HCT116 (cell line): Measurements from ENCODE around the gene MYO7B. TPM values are rescaled to one million over a fixed set of nuclear protein-coding genes. Genes with fewer than 3 reads are reported as not detected.

Experiments used
- ATAC-seq: fragments of 200-7000 bp; cut with Tn5 transposase; 2 replicates; pipeline ENCODE4 v1.9.1; 2020; ENCODE audit warnings: mild to moderate bottlenecking, moderate library complexity
- BruUV-seq: library from RNA; stranded (reverse); fragments of 400-500 nt; replicated peaks from 2 replicates; lab custom pipeline; 2021; lab: Mats Ljungman, UMichigan
- CTCF ChIA-PET: fragments of 300-600 bp; sonication (Branson Sonifier 250); formaldehyde crosslinking; loops from one replicate; lab custom pipeline; 2021; ENCODE audit warnings: antibody characterized with exemption; lab: Charles Lee
- POLR2A ChIA-PET: fragments of 300-600, 350-600 bp; sonication (Branson Sonifier 250); formaldehyde crosslinking; loops from one replicate; lab custom pipeline; 2021; ENCODE audit warnings: antibody characterized with exemption; lab: Charles Lee
- RAD21 ChIA-PET, 2 experiments: fragments of 300-600 bp; sonication (Branson Sonifier 250); formaldehyde crosslinking; loops; one replicate each; lab custom pipeline; 2023; ENCODE audit warnings: low total read pairs in 2 of 2; ENCODE audit not compliant: uncharacterized antibody in 2 of 2, unreplicated experiment in 2 of 2, low non-redundant PET in 1 of 2; lab: Charles Lee
- DNase-seq: peaks from one replicate; pipeline ENCODE4 v3.0.0-alpha.2; 2010; ENCODE audit warnings: low read depth, low spot score
- H2AFZ ChIP-seq: fragments of 200-600 bp; shearing (Covaris generic), sonication (generic); 2 replicates; pipeline ENCODE4 v1.6.1; 2017; ENCODE audit warnings: low read depth, mixed run types, mixed read lengths, antibody characterized with exemption, low read length; ENCODE audit not compliant: poor library complexity, severe bottlenecking
- H3K27ac ChIP-seq: 2 replicates; pipeline ENCODE4 v1.5.1; 2012; ENCODE audit warnings: low read depth, low read length
- H3K27me3 ChIP-seq: fragments of 200-600 bp; sonication (generic); 2 replicates; pipeline ENCODE4 v1.6.1; 2016; ENCODE audit warnings: mixed run types, low read length, mixed read lengths; ENCODE audit not compliant: insufficient read depth
- H3K36me3 ChIP-seq, 2 experiments: fragments of 200-500 bp in 1 of 2; fragments of 200-600 bp in 1 of 2; sonication (Bioruptor generic) in 1 of 2; sonication (generic) in 1 of 2; 2 replicates each; pipeline versions ENCODE4 v1.5.1 to v1.6.1; 2014 to 2016; ENCODE audit warnings: low read length in 2 of 2, inconsistent platforms in 1 of 2, mixed read lengths in 1 of 2, mixed run types in 1 of 2; ENCODE audit not compliant: insufficient read depth in 2 of 2, control insufficient read depth in 1 of 2
- H3K4me1 ChIP-seq, 2 experiments: fragments of 200-600 bp in 1 of 2; sonication (generic) in 1 of 2; 2 replicates each; pipeline versions ENCODE4 v1.5.1 to v1.6.1; 2012 to 2017; ENCODE audit warnings: low read length in 2 of 2, inconsistent platforms in 1 of 2, mild to moderate bottlenecking in 1 of 2, mixed read lengths in 1 of 2, mixed run types in 1 of 2, moderate library complexity in 1 of 2; ENCODE audit not compliant: insufficient read depth in 2 of 2, control insufficient read depth in 1 of 2
- H3K4me2 ChIP-seq: fragments of 200-600 bp; sonication (generic); 2 replicates; pipeline ENCODE4 v1.6.1; 2017; ENCODE audit warnings: mixed run types, low read length, mixed read lengths
- H3K4me3 ChIP-seq, 2 experiments: fragments of 200-600 bp in 1 of 2; sonication (generic) in 1 of 2; replicated peaks in 1 of 2; 2 replicates each; pipeline ENCODE4 v1.5.1; 2011 to 2016; ENCODE audit warnings: low read length in 2 of 2, control low read depth in 1 of 2, low read depth in 1 of 2, mild to moderate bottlenecking in 1 of 2, mixed read lengths in 1 of 2, mixed run types in 1 of 2
- H3K79me2 ChIP-seq: fragments of 200-600 bp; sonication (generic); 2 replicates; pipeline ENCODE4 v1.6.1; 2017; ENCODE audit warnings: mild to moderate bottlenecking, mixed run types, low read length, moderate library complexity, mixed read lengths; ENCODE audit not compliant: insufficient read depth
- H3K9ac ChIP-seq: fragments of 200-600 bp; sonication (generic); 2 replicates; pipeline ENCODE4 v1.6.1; 2016; ENCODE audit warnings: low read length, mixed read lengths
- H3K9me2 ChIP-seq: fragments of 200-600 bp; sonication (generic), shearing (Covaris generic); 2 replicates; pipeline ENCODE4 v1.6.1; 2017; ENCODE audit warnings: mixed run types, mild to moderate bottlenecking, moderate library complexity; ENCODE audit not compliant: insufficient read depth
- H3K9me3 ChIP-seq, 2 experiments: fragments of 200-500 bp in 1 of 2; fragments of 200-600 bp in 1 of 2; sonication (Bioruptor generic) in 1 of 2; sonication (generic) in 1 of 2; 2 replicates each; pipeline ENCODE4 v1.6.1; 2014 to 2017; ENCODE audit warnings: low read length in 2 of 2, mixed read lengths in 2 of 2, inconsistent platforms in 1 of 2, low read depth in 1 of 2, mild to moderate bottlenecking in 1 of 2, mixed run types in 1 of 2, moderate library complexity in 1 of 2; ENCODE audit not compliant: control insufficient read depth in 1 of 2, insufficient read depth in 1 of 2
- H4K20me1 ChIP-seq: fragments of 200-600 bp; sonication (generic), shearing (Covaris generic); 2 replicates; pipeline ENCODE4 v1.6.1; 2017; ENCODE audit warnings: mixed run types, mild to moderate bottlenecking, moderate library complexity; ENCODE audit not compliant: insufficient read depth
- EZH2 ChIP-seq: fragments of 200-600 bp; sonication (generic); IDR thresholded peaks from 2 replicates; pipeline ENCODE4 v1.6.1; 2017; ENCODE audit warnings: antibody characterized with exemption, mixed run types
- RAD21 ChIP-seq: IDR thresholded peaks from 2 replicates; pipeline ENCODE4 v1.6.1; 2012; ENCODE audit warnings: low read depth, mild to moderate bottlenecking
- REST ChIP-seq: IDR thresholded peaks from 2 replicates; pipeline ENCODE4 v1.6.1; 2012; ENCODE audit warnings: low read depth
- SIN3A ChIP-seq: IDR thresholded peaks from 2 replicates; pipeline ENCODE4 v1.6.1; 2012; ENCODE audit warnings: low read depth
- SP1 ChIP-seq: IDR thresholded peaks from 2 replicates; pipeline ENCODE4 v1.6.1; 2012; ENCODE audit warnings: low read depth
- intact Hi-C: fragments of 100-400 bp; cut with micrococcal nuclease; formaldehyde crosslinking; loops from 2 replicates; pipeline ENCODE4 v1.10.0; 2022
- total RNA-seq: library from RNA; stranded (reverse); gene quantifications from one replicate; pipeline ENCODE4 v1.2.1, GENCODE V29; 2021; ENCODE audit not compliant: unreplicated experiment
- TF ChIP-seq, protein P1 (sequence below): IDR thresholded peaks from 2 replicates; pipeline ENCODE4 v1.6.1; 2012

Gene MYO7B
- total RNA-seq, 1 experiment from 2014 or later: 0.07 TPM

DNA sequence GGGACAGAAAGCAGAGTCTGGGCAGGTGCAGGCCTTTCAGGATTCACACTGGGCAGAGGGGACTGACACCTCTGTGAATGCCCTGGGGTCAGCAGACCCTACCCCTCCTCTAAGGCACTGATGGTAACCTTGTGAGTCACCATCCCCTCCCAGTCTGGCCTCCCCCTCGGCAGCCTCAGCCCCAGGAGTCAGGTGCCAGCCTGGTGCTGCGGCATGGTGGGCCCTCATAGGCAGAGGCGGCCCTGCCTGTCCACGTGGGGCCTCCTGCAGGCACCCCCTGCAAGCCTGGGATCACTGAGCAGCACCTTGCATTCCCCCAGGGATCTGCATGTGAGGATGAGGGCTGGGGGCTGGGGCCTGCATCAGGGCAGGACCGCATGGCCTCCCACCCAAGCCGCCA, 105.7 kb downstream of the MYO7B start:
- Histone ChIP-seq H3K79me2 (no peaks in the 10 kb centered on the region), H3K4me2 (no peak overlapping the region), H4K20me1 (no peaks in the 10 kb centered on the region), H3K27me3 (no peaks in the 10 kb centered on the region), H3K4me1 (peaks cover 8 to 19% of the 10 kb centered on the region in 2 experiments), H3K9me2 (no peaks in the 10 kb centered on the region), H2AFZ (no peak overlapping the region), H3K4me3 (no peak overlapping the region), H3K9me3 (no peaks in the 10 kb centered on the region), H3K9ac (no peak overlapping the region), H3K27ac (no peak overlapping the region), H3K36me3 (no peaks in the 10 kb centered on the region)
- ATAC-seq (no peak), DNase-seq (no peak)
- intact Hi-C loops: loop anchor here (10.0 kb wide), 1 partner anchor 316 kb away; no protein-coding TSS in a partner anchor
- ChIA-PET POLR2A (no interaction called here), CTCF (no interaction called here), RAD21 (no interaction called here)
- TF ChIP-seq REST (no peak), RAD21 (no peak), EZH2 (no peak), SP1 (no peak), SIN3A (no peak)
- TF ChIP-seq, protein P1, sequence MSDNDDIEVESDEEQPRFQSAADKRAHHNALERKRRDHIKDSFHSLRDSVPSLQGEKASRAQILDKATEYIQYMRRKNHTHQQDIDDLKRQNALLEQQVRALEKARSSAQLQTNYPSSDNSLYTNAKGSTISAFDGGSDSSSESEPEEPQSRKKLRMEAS: no peak
- BruUV-seq: no TSS peak
